A549 (cell line): ENCODE data around the gene GRIP1. TPM values are rescaled to one million over a fixed set of nuclear protein-coding genes. Genes with fewer than 3 reads are reported as not detected.

Experiments
- ATAC-seq, 2 experiments: fragments of 200-7000 bp in 1 of 2; fragments of >200 bp in 1 of 2; cut with Nextera tagmentation in 1 of 2; cut with Tn5 transposase in 1 of 2; 3 replicates each; pipeline versions ENCODE4 v1.8.0 to v1.9.1; 2018 to 2020; ENCODE audit warnings: mild to moderate bottlenecking in 1 of 2, moderate library complexity in 1 of 2
- CTCF ChIA-PET: fragments of 300-600 bp; sonication (Branson Sonifier 250); formaldehyde crosslinking; extraction: SDS; loops from one replicate; lab custom pipeline; 2021; ENCODE audit warnings: antibody characterized with exemption, inconsistent platforms; lab: Yijun Ruan, JAX
- POLR2A ChIA-PET: fragments of 350-600 bp; formaldehyde crosslinking; extraction: SDS; loops from one replicate; lab custom pipeline; 2021; ENCODE audit warnings: antibody characterized with exemption, inconsistent platforms; lab: Yijun Ruan, JAX
- DNase-seq, 2 experiments: peaks; one replicate each; pipeline versions ENCODE4 v3.0.0 to v3.0.0-alpha.2; 2011 to 2016; ENCODE audit warnings: low read depth in 1 of 2, low spot score in 1 of 2
- FAIRE-seq: peaks from 2 replicates; lab custom pipeline; 2011; peaks lifted over from hg19 to GRCh38; lab: Jason Lieb, UNC
- H3K27ac ChIP-seq, 2 experiments: fragments of >200 bp; sonication (Bioruptor Twin); formaldehyde crosslinking; 3 replicates each; pipeline ENCODE4 v1.5.1; 2016 to 2017
- H3K4me1 ChIP-seq: fragments of >200 bp; sonication (Bioruptor Twin); formaldehyde crosslinking; 3 replicates; pipeline ENCODE4 v1.6.1; 2016
- H3K4me2 ChIP-seq: fragments of >200 bp; sonication (Bioruptor Twin); formaldehyde crosslinking; 3 replicates; pipeline ENCODE4 v1.6.1; 2016
- H3K4me3 ChIP-seq: fragments of >200 bp; sonication (Bioruptor Twin); formaldehyde crosslinking; 3 replicates; pipeline ENCODE4 v1.5.1; 2016
- H3K9me3 ChIP-seq: fragments of >200 bp; sonication (Bioruptor Twin); formaldehyde crosslinking; 3 replicates; pipeline ENCODE4 v1.6.1; 2016
- ATOH8 ChIP-seq: fragments of 250-450 bp; sonication (Bioruptor Pico); IDR thresholded peaks from 2 replicates; pipeline ENCODE4 v1.5.0; 2020; ENCODE audit warnings: low read depth, mild to moderate bottlenecking, moderate library complexity
- BHLHE40 ChIP-seq: IDR thresholded peaks from 2 replicates; pipeline ENCODE4 v1.6.1; 2012; ENCODE audit warnings: low read depth, low read length, inconsistent platforms
- CBX8 ChIP-seq: fragments of 200-600 bp; sonication (generic); IDR thresholded peaks from 2 replicates; pipeline ENCODE4 v1.6.1; 2016
- CTCF ChIP-seq: fragments of >200 bp; sonication (Bioruptor Twin); formaldehyde crosslinking; IDR thresholded peaks from 3 replicates; pipeline ENCODE4 v1.5.1; 2016
- E2F6 ChIP-seq: IDR thresholded peaks from 2 replicates; pipeline ENCODE4 v1.6.1; 2012; ENCODE audit warnings: low read depth, borderline replicate concordance
- EHMT2 ChIP-seq: fragments of 200-600 bp; sonication (generic); IDR thresholded peaks from 2 replicates; pipeline ENCODE4 v1.6.1; 2016; ENCODE audit warnings: antibody characterized with exemption, low read depth, mild to moderate bottlenecking, moderate library complexity
- ELK1 ChIP-seq: fragments of 150-350 bp; IDR thresholded peaks from 2 replicates; pipeline ENCODE4 v1.6.1; 2014; ENCODE audit warnings: low read depth, mild to moderate bottlenecking, low read length
- EP300 ChIP-seq, 2 experiments: fragments of >200 bp; sonication (Bioruptor Twin); formaldehyde crosslinking; IDR thresholded peaks; 2 replicates in 1 of 2; 3 replicates in 1 of 2; pipeline ENCODE4 v1.6.1; 2016 to 2017
- ESRRA ChIP-seq: fragments of 150-350 bp; IDR thresholded peaks from 2 replicates; pipeline ENCODE4 v1.6.1; 2014; ENCODE audit warnings: mild to moderate bottlenecking, low read length, borderline replicate concordance
- FOSB ChIP-seq: fragments of 250-450 bp; sonication (Bioruptor Pico); IDR thresholded peaks from 2 replicates; pipeline ENCODE4 v1.5.0; 2020; ENCODE audit warnings: mild to moderate bottlenecking, moderate library complexity
- GATA3 ChIP-seq: IDR thresholded peaks from 2 replicates; pipeline ENCODE4 v1.6.1; 2012; ENCODE audit warnings: borderline replicate concordance
- HEYL ChIP-seq: fragments of 250-450 bp; sonication (Bioruptor Pico); IDR thresholded peaks from 2 replicates; pipeline ENCODE4 v1.8.0; 2021; ENCODE audit warnings: mild to moderate bottlenecking, moderate library complexity
- HOXA7 ChIP-seq: fragments of 250-450 bp; sonication (Bioruptor Pico); IDR thresholded peaks from 2 replicates; pipeline ENCODE4 v1.5.0; 2020; ENCODE audit warnings: mild to moderate bottlenecking, moderate library complexity
- HOXB5 ChIP-seq: fragments of 250-450 bp; sonication (Bioruptor Pico); IDR thresholded peaks from 2 replicates; pipeline ENCODE4 v1.5.0; 2020; ENCODE audit warnings: mild to moderate bottlenecking, moderate library complexity
- MAX ChIP-seq: IDR thresholded peaks from 2 replicates; pipeline ENCODE4 v1.6.1; 2012
- NR3C1 ChIP-seq: fragments of >200 bp; sonication (Bioruptor Twin); formaldehyde crosslinking; IDR thresholded peaks from 3 replicates; pipeline ENCODE4 v1.6.1; 2017
- PBX3 ChIP-seq: IDR thresholded peaks from 2 replicates; pipeline ENCODE4 v1.6.1; 2012
- RARB ChIP-seq: fragments of 250-450 bp; sonication (Bioruptor Pico); IDR thresholded peaks from 2 replicates; pipeline ENCODE4 v1.8.0; 2021; ENCODE audit warnings: mild to moderate bottlenecking, moderate library complexity
- RNF2 ChIP-seq: fragments of 200-600 bp; sonication (generic); IDR thresholded peaks from 2 replicates; pipeline ENCODE4 v1.6.1; 2016; ENCODE audit warnings: low read depth, mild to moderate bottlenecking, antibody characterized with exemption, moderate library complexity, borderline replicate concordance
- SMC3 ChIP-seq: fragments of >200 bp; sonication (Bioruptor Twin); formaldehyde crosslinking; IDR thresholded peaks from 3 replicates; pipeline ENCODE4 v1.6.1; 2018; ENCODE audit warnings: inconsistent platforms
- SREBF2 ChIP-seq: fragments of 450-650 bp; IDR thresholded peaks from 2 replicates; pipeline ENCODE4 v1.6.1; 2014; ENCODE audit warnings: mild to moderate bottlenecking, moderate library complexity
- ZC3H11A ChIP-seq: fragments of 450-650 bp; IDR thresholded peaks from 2 replicates; pipeline ENCODE4 v1.6.1; 2014; ENCODE audit warnings: antibody characterized with exemption, mild to moderate bottlenecking
- ZFP36 ChIP-seq: fragments of 450-650 bp; IDR thresholded peaks from 2 replicates; pipeline ENCODE4 v1.6.1; 2014; ENCODE audit warnings: borderline replicate concordance; ENCODE audit not compliant: partially characterized antibody
- WGBS: methylation state at CpG from one replicate; pipeline ENCODE4 v1.1.6; 2017; ENCODE audit errors: missing lambda C conversion rate; 5-methylcytosine and 5-hydroxymethylcytosine counted together
- polyA plus RNA-seq, 4 experiments: library from polyadenylated mRNA; depleted of rRNA in 3 of 4; stranded (reverse); fragments of >200 nt; fragmentation: RNase III in 1 of 4; extraction: RNeasy Plus Mini Kit Qiagen cat#74134 plus additional on column Dnase treatment in 1 of 4; gene quantifications; 2 replicates in 3 of 4; 3 replicates in 1 of 4; pipeline ENCODE4 v1.2.3, GENCODE V29; 2011 to 2017

GRIP1 gene
- polyA plus RNA-seq, 2 of the 4 experiments (the other 2 are of a cell fraction) = 4.6 to 5.8 TPM

- no peaks in the 10 kb centered on the region for H3K9me3 ChIP-seq
- H3K4me3 ChIP-seq = no peak overlapping the region
- DNase-seq (no peak), ATAC-seq (no peak), FAIRE-seq (no peak)
- ChIA-PET CTCF (interaction anchor here (1.0 kb wide), 1 partner anchor 8 kb away, joined by 3 read pairs; no protein-coding TSS in a partner anchor), POLR2A (no interaction called here)
- 90% methylated on average over 3 of the region's 3 CpGs for WGBS
- H3K4me1 ChIP-seq = no peaks in the 10 kb centered on the region
- H3K4me2 ChIP-seq = no peak overlapping the region
- H3K27ac ChIP-seq = no peak overlapping the region
- TF ChIP-seq HEYL (CRISPR knock-in tag) (no peak), ESRRA (no peak), E2F6 (no peak), ATOH8 (no peak)
Measured at GRCh38 chr12:66345212-66345611, 333.7 kb downstream of the GRIP1 start.

- Histone ChIP-seq H3K9me3 (no peaks in the 10 kb centered on the region), H3K27ac (no peak overlapping the region), H3K4me3 (no peak overlapping the region), H3K4me1 (no peaks in the 10 kb centered on the region), H3K4me2 (no peak overlapping the region)
- ChIA-PET POLR2A (no interaction called here), CTCF (no interaction called here)
- ATAC-seq (no peak), FAIRE-seq (no peak), DNase-seq (no peak)
- 92% methylated on average over 4 of the region's 4 CpGs for WGBS
- TF ChIP-seq RNF2 (no peak), EHMT2 (no peak), FOSB (CRISPR knock-in tag) (no peak), ZC3H11A (no peak), E2F6 (no peak), ATOH8 (no peak), BHLHE40 (no peak), SREBF2 (no peak), ESRRA (no peak), SMC3 (no peak)
Measured at GRCh38 chr12:66341126-66341525, 337.8 kb downstream of the GRIP1 start.

- ChIA-PET POLR2A (no interaction called here), CTCF (no interaction called here)
- H3K9me3 ChIP-seq = no peaks in the 10 kb centered on the region
- no peak for TF ChIP-seq ELK1
- TF ChIP-seq PBX3 = no peak
- TF ChIP-seq MAX = no peak
- no peak for TF ChIP-seq CTCF
- TF ChIP-seq CBX8 = no peak
- TF ChIP-seq ZFP36 = no peak
- TF ChIP-seq RARB (CRISPR knock-in tag) = no peak
- TF ChIP-seq HOXB5 (CRISPR knock-in tag) = no peak
- TF ChIP-seq NR3C1 = no peak
- TF ChIP-seq EP300 (IDR thresholded peaks at IDR 0.05) = no peak
- TF ChIP-seq GATA3 = no peak
- TF ChIP-seq E2F6 = no peak
- no peak for TF ChIP-seq HOXA7 (CRISPR knock-in tag)
- no peak overlapping the region for H3K4me3 ChIP-seq
- no peaks in the 10 kb centered on the region for H3K4me1 ChIP-seq
- ATAC-seq = no peak
- no peak overlapping the region for H3K27ac ChIP-seq
- WGBS = 73% methylated on average over 2 of the region's 2 CpGs
- FAIRE-seq = no peak
- H3K4me2 ChIP-seq = no peak overlapping the region
- DNase-seq = no peak
Measured at GRCh38 chr12:66340131-66340530, 338.7 kb downstream of the GRIP1 start.
